ENCODE measurements around the gene NKD1.

DNA sequence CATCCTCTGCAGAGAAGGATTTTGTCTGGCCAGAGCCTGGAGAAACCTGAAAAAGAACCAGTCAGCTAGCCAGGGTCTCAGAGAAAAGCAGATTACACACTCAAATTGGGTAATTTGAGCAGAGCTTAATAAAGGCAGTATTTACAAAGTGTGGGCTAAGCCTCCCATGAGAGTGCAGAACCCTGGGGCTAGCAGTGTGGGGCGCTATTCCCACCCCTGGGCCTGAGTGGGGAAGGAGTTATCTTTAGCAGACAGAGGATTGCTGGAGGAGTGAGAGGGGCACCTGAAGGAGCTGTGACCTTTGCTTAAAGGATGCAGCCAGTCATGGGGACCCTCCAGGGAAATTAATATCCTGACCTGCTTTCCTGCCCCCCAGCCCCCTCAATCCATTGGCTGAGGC is 86.8 kb downstream of the NKD1 start:
- TF ChIP-seq POLR2A (IDR thresholded peaks at IDR 0.05) = no peak
- TF ChIP-seq, protein P1, sequence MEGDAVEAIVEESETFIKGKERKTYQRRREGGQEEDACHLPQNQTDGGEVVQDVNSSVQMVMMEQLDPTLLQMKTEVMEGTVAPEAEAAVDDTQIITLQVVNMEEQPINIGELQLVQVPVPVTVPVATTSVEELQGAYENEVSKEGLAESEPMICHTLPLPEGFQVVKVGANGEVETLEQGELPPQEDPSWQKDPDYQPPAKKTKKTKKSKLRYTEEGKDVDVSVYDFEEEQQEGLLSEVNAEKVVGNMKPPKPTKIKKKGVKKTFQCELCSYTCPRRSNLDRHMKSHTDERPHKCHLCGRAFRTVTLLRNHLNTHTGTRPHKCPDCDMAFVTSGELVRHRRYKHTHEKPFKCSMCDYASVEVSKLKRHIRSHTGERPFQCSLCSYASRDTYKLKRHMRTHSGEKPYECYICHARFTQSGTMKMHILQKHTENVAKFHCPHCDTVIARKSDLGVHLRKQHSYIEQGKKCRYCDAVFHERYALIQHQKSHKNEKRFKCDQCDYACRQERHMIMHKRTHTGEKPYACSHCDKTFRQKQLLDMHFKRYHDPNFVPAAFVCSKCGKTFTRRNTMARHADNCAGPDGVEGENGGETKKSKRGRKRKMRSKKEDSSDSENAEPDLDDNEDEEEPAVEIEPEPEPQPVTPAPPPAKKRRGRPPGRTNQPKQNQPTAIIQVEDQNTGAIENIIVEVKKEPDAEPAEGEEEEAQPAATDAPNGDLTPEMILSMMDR (IDR thresholded peaks at IDR 0.05) = no peak
- TF ChIP-seq POLR2AphosphoS5 (IDR thresholded peaks at IDR 0.05) = no peak
- no peak for TF ChIP-seq EP300 (IDR thresholded peaks at IDR 0.05)

Data from sigmoid colon (tissue), 4 donors.